HepG2 (cell line): Measurements from ENCODE around the gene CARMIL1. TPM values are rescaled to one million over a fixed set of nuclear protein-coding genes. Genes with fewer than 3 reads are reported as not detected.
A peak's percentile ranks its signal among the peaks of the same experiment; 100 is the strongest.

Experiments used
- ARNTL ChIP-seq: sonication (generic); formaldehyde crosslinking; IDR thresholded peaks from 2 replicates; pipeline ENCODE4 v1.4.0; 2020; ENCODE audit warnings: mild to moderate bottlenecking, missing genetic modification reagents
- ATRX ChIP-seq: sonication (generic); formaldehyde crosslinking; IDR thresholded peaks from 2 replicates; pipeline ENCODE4 v1.4.0; 2020; ENCODE audit warnings: missing genetic modification reagents, borderline replicate concordance
- CCDC6 ChIP-seq: sonication (generic); formaldehyde crosslinking; IDR thresholded peaks from 2 replicates; pipeline ENCODE4 v1.8.1; 2022; ENCODE audit warnings: mild to moderate bottlenecking, missing genetic modification reagents, moderate library complexity
- CENPX ChIP-seq: sonication (generic); formaldehyde crosslinking; IDR thresholded peaks from 2 replicates; pipeline ENCODE4 v1.9.0; 2021; ENCODE audit warnings: mild to moderate bottlenecking, missing genetic modification reagents, moderate library complexity
- CERS6 ChIP-seq: sonication (generic); formaldehyde crosslinking; IDR thresholded peaks from 2 replicates; pipeline ENCODE4 v1.5.0; 2020; ENCODE audit warnings: missing genetic modification reagents
- ETV6 ChIP-seq: sonication (generic); formaldehyde crosslinking; conservative IDR thresholded peaks from 2 replicates; pipeline ENCODE4 v1.4.0; 2020; ENCODE audit warnings: missing genetic modification reagents
- HDAC2 ChIP-seq: sonication (generic); formaldehyde crosslinking; IDR thresholded peaks from 2 replicates; pipeline ENCODE4 v1.4.0; 2020; ENCODE audit warnings: missing genetic modification reagents
- HNF1A ChIP-seq, 2 experiments: sonication (generic) in 1 of 2; formaldehyde crosslinking in 1 of 2; IDR thresholded peaks; 2 replicates each; pipeline versions ENCODE4 v1.4.0 to v1.6.1; 2016 to 2020; ENCODE audit warnings: borderline replicate concordance in 1 of 2, low read depth in 1 of 2, mild to moderate bottlenecking in 1 of 2, missing genetic modification reagents in 1 of 2
- MTA3 ChIP-seq: sonication (generic); formaldehyde crosslinking; IDR thresholded peaks from 2 replicates; pipeline ENCODE4 v1.4.0; 2020; ENCODE audit warnings: missing genetic modification reagents
- NPAS2 ChIP-seq: sonication (generic); formaldehyde crosslinking; IDR thresholded peaks from 2 replicates; pipeline ENCODE4 v1.8.0; 2022; ENCODE audit warnings: mild to moderate bottlenecking, missing genetic modification reagents, borderline replicate concordance
- POLR2AphosphoS2 ChIP-seq: IDR thresholded peaks from 2 replicates; pipeline ENCODE4 v1.6.1; 2011; ENCODE audit warnings: low read depth, low read length, improper control_type of control experiment
- RBFOX2 ChIP-seq: fragments of 200-400 bp; formaldehyde crosslinking; IDR thresholded peaks from 2 replicates; pipeline ENCODE4 v1.6.1; 2017; ENCODE audit warnings: low read depth, mild to moderate bottlenecking, low read length
- SP4 ChIP-seq: sonication (generic); formaldehyde crosslinking; IDR thresholded peaks from 2 replicates; pipeline ENCODE4 v1.8.1; 2023; ENCODE audit warnings: mild to moderate bottlenecking, missing genetic modification reagents
- TRIM22 ChIP-seq: fragments of 450-650 bp; IDR thresholded peaks from 2 replicates; pipeline ENCODE4 v1.6.1; 2017
- TRIM24 ChIP-seq: sonication (generic); formaldehyde crosslinking; IDR thresholded peaks from 2 replicates; pipeline ENCODE4 v1.8.0; 2022; ENCODE audit warnings: mild to moderate bottlenecking, missing genetic modification reagents
- U2AF2 ChIP-seq: fragments of 200-400 bp; formaldehyde crosslinking; IDR thresholded peaks from 2 replicates; pipeline ENCODE4 v1.6.1; 2017; ENCODE audit warnings: low read depth, mild to moderate bottlenecking, low read length
- ZNF20 ChIP-seq: sonication (generic); formaldehyde crosslinking; IDR thresholded peaks from 2 replicates; pipeline ENCODE4 v1.4.0; 2020; ENCODE audit warnings: mild to moderate bottlenecking, moderate library complexity, missing genetic modification reagents
- ZNF205 ChIP-seq: IDR thresholded peaks from 2 replicates; pipeline ENCODE4 v1.6.1; 2018; ENCODE audit warnings: missing biosample characterization, missing genetic modification reagents
- ZNF3 ChIP-seq: IDR thresholded peaks from 2 replicates; pipeline ENCODE4 v1.7.0; 2017; ENCODE audit warnings: inconsistent platforms
- ZNF326 ChIP-seq: sonication (generic); formaldehyde crosslinking; IDR thresholded peaks from 2 replicates; pipeline ENCODE4 v1.4.0; 2020; ENCODE audit warnings: missing genetic modification reagents, borderline replicate concordance
- ZNF382 ChIP-seq: sonication (generic); formaldehyde crosslinking; IDR thresholded peaks from 2 replicates; pipeline ENCODE4 v1.5.0; 2020; ENCODE audit warnings: missing genetic modification reagents, mild to moderate bottlenecking, borderline replicate concordance
- ZNF556 ChIP-seq: sonication (generic); formaldehyde crosslinking; IDR thresholded peaks from 2 replicates; pipeline ENCODE4 v1.4.0; 2020; ENCODE audit warnings: mild to moderate bottlenecking, missing genetic modification reagents, borderline replicate concordance
- ZNF879 ChIP-seq: sonication (generic); formaldehyde crosslinking; IDR thresholded peaks from 2 replicates; pipeline ENCODE4 v1.8.1; 2023; ENCODE audit warnings: missing genetic modification reagents
- polyA plus RNA-seq, 8 experiments: library from polyadenylated mRNA; depleted of rRNA in 3 of 8; stranded (reverse) in 7 of 8; unstranded in 1 of 8; fragments of >200 nt; fragmentation: Illumina TruSeq in 4 of 8; extraction: Trizol in 4 of 8; gene quantifications; 2 replicates each; pipeline versions ENCODE4 v1.2.1 to v1.2.3, GENCODE V29; 2011 to 2016; ENCODE audit warnings: low read depth in 4 of 8, missing spikeins in 1 of 8, mixed read lengths in 1 of 8; ENCODE audit not compliant: insufficient read depth in 1 of 8
- total RNA-seq, 5 experiments: library from RNA; depleted of rRNA; stranded (reverse); fragments of >200 nt; fragmentation: Illumina TruSeq; extraction: Trizol; gene quantifications; 2 replicates each; pipeline ENCODE4 v1.2.3, GENCODE V29; 2016; ENCODE audit warnings: low read depth in 1 of 5
- TF ChIP-seq, protein P1 (sequence below): sonication (generic); formaldehyde crosslinking; IDR thresholded peaks from 2 replicates; pipeline ENCODE4 v1.5.1; 2020; ENCODE audit warnings: mild to moderate bottlenecking, moderate library complexity, missing genetic modification reagents

The CARMIL1 gene
- total and polyA plus RNA-seq, 2 of the 13 experiments (the other 11 are each of a cell fraction or from before 2014, with no cell fraction given) = 1.8 to 2.6 TPM

- TF ChIP-seq ZNF326 (CRISPR knock-in tag) (no peak), RBFOX2 (no peak), ZNF205 (CRISPR knock-in tag) (no peak; the same call in 1 of the 2 replicates), CENPX (CRISPR knock-in tag) (no peak), ATRX (CRISPR knock-in tag) (no peak), U2AF2 (no peak), SP4 (0 out of 2 replicates have a peak, but pooled peaks have one; percentile 30), ZNF20 (CRISPR knock-in tag) (no peak), TRIM24 (CRISPR knock-in tag) (no peak), ZNF879 (no peak), ZNF556 (no peak), ZNF382 (CRISPR knock-in tag) (no peak), TRIM22 (no peak), HNF1A (IDR thresholded peaks at IDR 0.05; ENCODE audit: low read depth) (peak; percentile 76), HNF1A (CRISPR knock-in tag; IDR thresholded peaks at IDR 0.05; ENCODE audit: borderline replicate concordance) (peak; percentile 85; the same call in 1 of the 2 replicates), POLR2AphosphoS2 (no peak), CERS6 (CRISPR knock-in tag) (no peak), HDAC2 (CRISPR knock-in tag) (peak; percentile 87), ZNF3 (CRISPR knock-in tag) (no peak; the same call in 1 of the 2 replicates), ETV6 (CRISPR knock-in tag) (no peak), CCDC6 (CRISPR knock-in tag) (no peak; the same call in 1 of the 2 replicates), ARNTL (CRISPR knock-in tag) (no peak; the same call in 1 of the 2 replicates), MTA3 (no peak), NPAS2 (CRISPR knock-in tag) (no peak)
- TF ChIP-seq, protein P1, sequence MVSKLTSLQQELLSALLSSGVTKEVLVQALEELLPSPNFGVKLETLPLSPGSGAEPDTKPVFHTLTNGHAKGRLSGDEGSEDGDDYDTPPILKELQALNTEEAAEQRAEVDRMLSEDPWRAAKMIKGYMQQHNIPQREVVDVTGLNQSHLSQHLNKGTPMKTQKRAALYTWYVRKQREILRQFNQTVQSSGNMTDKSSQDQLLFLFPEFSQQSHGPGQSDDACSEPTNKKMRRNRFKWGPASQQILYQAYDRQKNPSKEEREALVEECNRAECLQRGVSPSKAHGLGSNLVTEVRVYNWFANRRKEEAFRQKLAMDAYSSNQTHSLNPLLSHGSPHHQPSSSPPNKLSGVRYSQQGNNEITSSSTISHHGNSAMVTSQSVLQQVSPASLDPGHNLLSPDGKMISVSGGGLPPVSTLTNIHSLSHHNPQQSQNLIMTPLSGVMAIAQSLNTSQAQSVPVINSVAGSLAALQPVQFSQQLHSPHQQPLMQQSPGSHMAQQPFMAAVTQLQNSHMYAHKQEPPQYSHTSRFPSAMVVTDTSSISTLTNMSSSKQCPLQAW (CRISPR knock-in tag) = peak; percentile 66; the same call in 1 of the 2 replicates
Observed at GRCh38 chr6:25635886-25636317, 356.7 kb downstream of the CARMIL1 start (continued).
